ENCODE results near the gene MED22.
"Not testable (repeated sequence)": the region's sequence is repeated elsewhere in the genome, so short reads cannot be mapped to it uniquely, and the experiment has no call there.

MED22 gene

GRCh38 chr9:133347985-133348717 is at the start of gene MED22, which contains the start of gene RPL7A:
Gene MED22 (minus strand): TSS chr9:133348131. CDS start chr9:133346662, 1,469 bp downstream.
Gene RPL7A (plus strand): TSS chr9:133348218. CDS start chr9:133348244, 26 bp downstream.
- peak; percentile 97 for DNase-seq (ENCODE audit: low read depth, low spot score)

- DNase-seq (ENCODE audit: low read depth, low spot score), result no peak
Measured at GRCh38 chr9:133397370-133397769, 49.4 kb upstream of the MED22 start.

GRCh38 chr9:133396952-133397351 is 49.0 kb upstream of the MED22 start:
- DNase-seq (ENCODE audit: low read depth, low spot score), result peak; percentile 21

GRCh38 chr9:133394687-133395271 is 46.8 kb upstream of the MED22 start:
- DNase-seq (ENCODE audit: low read depth, low spot score), result no peak

- no peak for DNase-seq (ENCODE audit: low read depth, low spot score)
Measured at GRCh38 chr9:133393399-133393798, 45.5 kb upstream of the MED22 start.

GRCh38 chr9:133392308-133392707 is 44.4 kb upstream of the MED22 start:
- DNase-seq (ENCODE audit: low read depth, low spot score), result not testable (repeated sequence)

GRCh38 chr9:133391449-133391848 is 43.5 kb upstream of the MED22 start:
- not testable (repeated sequence) for DNase-seq (ENCODE audit: low read depth, low spot score)

GRCh38 chr9:133390713-133391112 is 42.8 kb upstream of the MED22 start:
- DNase-seq (ENCODE audit: low read depth, low spot score), result no peak

GRCh38 chr9:133389562-133389961 is 41.6 kb upstream of the MED22 start:
- DNase-seq (ENCODE audit: low read depth, low spot score), result no peak

GRCh38 chr9:133389025-133389557 is 41.2 kb upstream of the MED22 start:
- no peak for DNase-seq (ENCODE audit: low read depth, low spot score)

GRCh38 chr9:133387680-133388079 is 39.7 kb upstream of the MED22 start:
- no peak for DNase-seq (ENCODE audit: low read depth, low spot score)

GRCh38 chr9:133386338-133386737 is 38.4 kb upstream of the MED22 start:
- no peak for DNase-seq (ENCODE audit: low read depth, low spot score)

GRCh38 chr9:133385452-133385851 is 37.5 kb upstream of the MED22 start:
- no peak for DNase-seq (ENCODE audit: low read depth, low spot score)

- no peak for DNase-seq (ENCODE audit: low read depth, low spot score)
Measured at GRCh38 chr9:133384736-133385321, 36.9 kb upstream of the MED22 start.

GRCh38 chr9:133383438-133383837 is 35.5 kb upstream of the MED22 start:
- DNase-seq (ENCODE audit: low read depth, low spot score), result no peak

- DNase-seq (ENCODE audit: low read depth, low spot score), result no peak
Measured at GRCh38 chr9:133382507-133383141, 34.7 kb upstream of the MED22 start.

GRCh38 chr9:133380734-133381133 is 32.8 kb upstream of the MED22 start:
- DNase-seq (ENCODE audit: low read depth, low spot score), result no peak

- no peak for DNase-seq (ENCODE audit: low read depth, low spot score)
Measured at GRCh38 chr9:133379153-133380086, 31.5 kb upstream of the MED22 start.

- DNase-seq (ENCODE audit: low read depth, low spot score), result no peak
Measured at GRCh38 chr9:133378408-133378962, 30.6 kb upstream of the MED22 start.

GRCh38 chr9:133377721-133378216 is 29.8 kb upstream of the MED22 start:
- DNase-seq (ENCODE audit: low read depth, low spot score), result no peak
